PC-3 (cell line): ENCODE measurements around the gene C19orf53. TPM values are rescaled to one million over a fixed set of nuclear protein-coding genes. Genes with fewer than 3 reads are reported as not detected.

Experiments used
- ATAC-seq: fragments of 200-7000 bp; cut with Tn5 transposase; 2 replicates; pipeline ENCODE4 v1.9.1; 2020; ENCODE audit warnings: mild to moderate bottlenecking, moderate library complexity
- BruUV-seq: library from RNA; stranded (reverse); fragments of 400-500 nt; replicated peaks from 2 replicates; lab custom pipeline; 2021; lab: Mats Ljungman, UMichigan
- CTCF ChIA-PET: fragments of 300-600 bp; sonication (Branson Sonifier 250); formaldehyde crosslinking; loops from one replicate; lab custom pipeline; 2022; ENCODE audit warnings: antibody characterized with exemption; lab: Charles Lee
- POLR2A ChIA-PET: fragments of 300-600 bp; sonication (Branson Sonifier 250); formaldehyde crosslinking; loops from one replicate; lab custom pipeline; 2022; ENCODE audit warnings: antibody characterized with exemption; ENCODE audit not compliant: unreplicated experiment; lab: Charles Lee
- DNase-seq: peaks from one replicate; pipeline ENCODE4 v3.0.0-alpha.2; 2015
- H2AFZ ChIP-seq: fragments of 300-600 bp; sonication (generic); 2 replicates; pipeline ENCODE4 v1.6.0; 2016; ENCODE audit warnings: antibody characterized with exemption, low read length
- H3F3A ChIP-seq: fragments of 300-600 bp; sonication (generic); one replicate; pipeline ENCODE4 v1.6.0; 2017; ENCODE audit warnings: antibody characterized with exemption, low read length, control low read depth, mild to moderate bottlenecking; ENCODE audit not compliant: unreplicated experiment
- H3K27ac ChIP-seq: fragments of 300-600 bp; sonication (generic); 2 replicates; pipeline ENCODE4 v1.5.1; 2016; ENCODE audit warnings: mild to moderate bottlenecking, low read length
- H3K27me3 ChIP-seq: fragments of 300-600 bp; sonication (generic); 2 replicates; pipeline ENCODE4 v1.6.1; 2016; ENCODE audit warnings: low read length, mixed read lengths
- H3K36me3 ChIP-seq: fragments of 300-600 bp; sonication (generic); 2 replicates; pipeline ENCODE4 v1.6.1; 2016; ENCODE audit warnings: low read depth, mixed run types, low read length, mixed read lengths
- H3K4me1 ChIP-seq: fragments of 300-600 bp; sonication (generic); 2 replicates; pipeline ENCODE4 v1.5.1; 2016; ENCODE audit warnings: low read length; ENCODE audit not compliant: insufficient read depth
- H3K4me2 ChIP-seq: fragments of 300-600 bp; sonication (generic); 2 replicates; pipeline ENCODE4 v1.6.0; 2016; ENCODE audit warnings: low read length
- H3K4me3 ChIP-seq: fragments of 300-600 bp; sonication (generic); 2 replicates; pipeline ENCODE4 v1.5.1; 2016; ENCODE audit warnings: mild to moderate bottlenecking, low read length, mixed read lengths
- H3K79me2 ChIP-seq: fragments of 300-600 bp; sonication (generic); 2 replicates; pipeline ENCODE4 v1.6.1; 2017; ENCODE audit warnings: low read length, mixed read lengths
- H3K9ac ChIP-seq: fragments of 300-600 bp; sonication (generic); 2 replicates; pipeline ENCODE4 v1.6.0; 2016; ENCODE audit warnings: mild to moderate bottlenecking, low read length
- H3K9me2 ChIP-seq: fragments of 300-600 bp; sonication (generic); replicated peaks from 2 replicates; pipeline ENCODE4 v1.6.1; 2016; ENCODE audit warnings: mixed run types, low read length, mixed read lengths
- H3K9me3 ChIP-seq: fragments of 300-600 bp; sonication (generic); 2 replicates; pipeline ENCODE4 v1.6.1; 2016; ENCODE audit warnings: low read length, mixed read lengths
- H4K20me1 ChIP-seq: fragments of 300-600 bp; sonication (generic); 2 replicates; pipeline ENCODE4 v1.6.1; 2016; ENCODE audit warnings: low read length, mixed read lengths
- EZH2 ChIP-seq: fragments of 300-600 bp; sonication (generic); IDR thresholded peaks from one replicate; pipeline ENCODE4 v1.6.1; 2017; ENCODE audit warnings: antibody characterized with exemption, mild to moderate bottlenecking, low read length; ENCODE audit not compliant: unreplicated experiment
- EZH2phosphoT487 ChIP-seq: fragments of 300-600 bp; sonication (generic); IDR thresholded peaks from 2 replicates; pipeline ENCODE4 v1.6.1; 2018; ENCODE audit warnings: mild to moderate bottlenecking, antibody characterized with exemption, low read length, borderline replicate concordance
- intact Hi-C: fragments of 100-400 bp; cut with micrococcal nuclease; formaldehyde crosslinking; loops from 2 replicates; pipeline ENCODE4 v1.9.0; 2023
- total RNA-seq: library from RNA; depleted of rRNA; stranded (reverse); fragments of >200 nt; gene quantifications from 2 replicates; pipeline ENCODE4 v1.2.3, GENCODE V29; 2014
- TF ChIP-seq, protein P1 (sequence below): fragments of 300-600 bp; sonication (generic); conservative IDR thresholded peaks from 2 replicates; pipeline ENCODE4 v1.5.1; 2017; ENCODE audit warnings: antibody characterized with exemption, low read depth, mild to moderate bottlenecking, low read length

The C19orf53 gene
- total RNA-seq, 1 experiment from 2014 or later, result 341 TPM

DNA sequence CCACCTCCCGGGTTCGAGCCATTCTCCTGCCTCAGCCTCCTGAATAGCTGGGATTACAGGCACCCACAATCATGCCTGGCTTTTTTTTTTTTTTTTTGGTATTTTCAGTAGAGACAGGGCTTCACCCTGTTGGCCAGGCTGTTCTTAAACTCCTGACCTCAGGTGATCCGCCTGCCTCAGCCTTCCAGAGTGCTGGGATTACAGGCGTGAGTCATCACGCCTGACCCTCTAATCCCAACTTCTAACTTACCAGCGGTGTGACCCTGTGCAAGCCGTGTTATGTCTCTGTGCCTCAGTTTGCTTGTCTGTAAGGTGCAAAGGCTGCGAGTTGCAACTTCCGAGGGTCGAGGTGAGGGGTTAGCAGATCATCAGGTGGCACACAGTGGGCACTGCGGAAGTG is 38.3 kb downstream of the C19orf53 start:
- DNase-seq (no peak), ATAC-seq (no peak)
- Histone ChIP-seq H3K9me2 (no peaks in the 10 kb centered on the region), H3K9ac (no peak overlapping the region), H3K79me2 (no peaks in the 10 kb centered on the region), H3K27me3 (no peaks in the 10 kb centered on the region), H3K4me1 (no peaks in the 10 kb centered on the region), H3K36me3 (peaks cover 20% of the 10 kb centered on the region), H3K9me3 (no peaks in the 10 kb centered on the region), H4K20me1 (no peaks in the 10 kb centered on the region), H3K4me3 (no peak overlapping the region), H3K4me2 (no peak overlapping the region), H2AFZ (no peak overlapping the region), H3F3A (no peaks in the 10 kb centered on the region), H3K27ac (no peak overlapping the region)
- ChIA-PET CTCF (interaction anchor here (0.6 kb wide), 1 partner anchor 9 kb away, joined by 3 read pairs; no protein-coding TSS in a partner anchor), POLR2A (no interaction called here)
- BruUV-seq, result no TSS peak
- intact Hi-C loops, result no loop called here
- TF ChIP-seq, protein P1, sequence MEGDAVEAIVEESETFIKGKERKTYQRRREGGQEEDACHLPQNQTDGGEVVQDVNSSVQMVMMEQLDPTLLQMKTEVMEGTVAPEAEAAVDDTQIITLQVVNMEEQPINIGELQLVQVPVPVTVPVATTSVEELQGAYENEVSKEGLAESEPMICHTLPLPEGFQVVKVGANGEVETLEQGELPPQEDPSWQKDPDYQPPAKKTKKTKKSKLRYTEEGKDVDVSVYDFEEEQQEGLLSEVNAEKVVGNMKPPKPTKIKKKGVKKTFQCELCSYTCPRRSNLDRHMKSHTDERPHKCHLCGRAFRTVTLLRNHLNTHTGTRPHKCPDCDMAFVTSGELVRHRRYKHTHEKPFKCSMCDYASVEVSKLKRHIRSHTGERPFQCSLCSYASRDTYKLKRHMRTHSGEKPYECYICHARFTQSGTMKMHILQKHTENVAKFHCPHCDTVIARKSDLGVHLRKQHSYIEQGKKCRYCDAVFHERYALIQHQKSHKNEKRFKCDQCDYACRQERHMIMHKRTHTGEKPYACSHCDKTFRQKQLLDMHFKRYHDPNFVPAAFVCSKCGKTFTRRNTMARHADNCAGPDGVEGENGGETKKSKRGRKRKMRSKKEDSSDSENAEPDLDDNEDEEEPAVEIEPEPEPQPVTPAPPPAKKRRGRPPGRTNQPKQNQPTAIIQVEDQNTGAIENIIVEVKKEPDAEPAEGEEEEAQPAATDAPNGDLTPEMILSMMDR, result no peak
- TF ChIP-seq EZH2, result no peak
- no peak for TF ChIP-seq EZH2phosphoT487

DNA sequence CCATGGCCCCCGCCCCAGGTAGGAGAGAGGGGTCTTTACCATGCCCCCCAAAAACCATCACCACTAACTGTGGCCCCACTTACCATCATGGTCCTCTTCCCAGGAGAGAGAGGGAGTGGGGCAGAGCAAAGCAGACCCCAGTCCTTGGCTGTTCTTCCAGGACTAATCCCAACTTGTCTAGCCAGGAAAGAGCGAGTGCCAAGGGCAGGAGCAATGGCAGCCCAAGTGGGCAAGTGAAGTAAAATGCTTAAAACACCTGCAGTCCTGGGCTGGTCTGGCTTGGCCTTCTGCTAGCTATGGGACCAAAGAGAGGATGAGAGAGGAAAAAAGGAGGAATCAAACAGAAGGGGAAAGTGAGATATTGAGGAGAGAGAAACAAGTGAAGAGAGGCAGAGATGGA is 38.9 kb downstream of the C19orf53 start:
- no peak overlapping the region for H3K9ac ChIP-seq
- H3K4me1 ChIP-seq, result no peaks in the 10 kb centered on the region
- ATAC-seq, result no peak
- no TSS peak for BruUV-seq
- no peaks in the 10 kb centered on the region for H3K9me2 ChIP-seq
- H3F3A ChIP-seq, result no peaks in the 10 kb centered on the region
- no peaks in the 10 kb centered on the region for H4K20me1 ChIP-seq
- POLR2A ChIA-PET, result no interaction called here
- H3K27ac ChIP-seq, result no peak overlapping the region
- no peaks in the 10 kb centered on the region for H3K79me2 ChIP-seq
- intact Hi-C loops, result no loop called here
- TF ChIP-seq EZH2, result no peak
- TF ChIP-seq EZH2phosphoT487, result no peak
- TF ChIP-seq, protein P1, result no peak
- CTCF ChIA-PET, result no interaction called here
- H3K4me3 ChIP-seq, result no peak overlapping the region
- no peak for DNase-seq
- H3K36me3 ChIP-seq, result peaks cover 14% of the 10 kb centered on the region
- H3K4me2 ChIP-seq, result no peak overlapping the region
- no peaks in the 10 kb centered on the region for H3K27me3 ChIP-seq
- no peaks in the 10 kb centered on the region for H3K9me3 ChIP-seq
- no peak overlapping the region for H2AFZ ChIP-seq

DNA sequence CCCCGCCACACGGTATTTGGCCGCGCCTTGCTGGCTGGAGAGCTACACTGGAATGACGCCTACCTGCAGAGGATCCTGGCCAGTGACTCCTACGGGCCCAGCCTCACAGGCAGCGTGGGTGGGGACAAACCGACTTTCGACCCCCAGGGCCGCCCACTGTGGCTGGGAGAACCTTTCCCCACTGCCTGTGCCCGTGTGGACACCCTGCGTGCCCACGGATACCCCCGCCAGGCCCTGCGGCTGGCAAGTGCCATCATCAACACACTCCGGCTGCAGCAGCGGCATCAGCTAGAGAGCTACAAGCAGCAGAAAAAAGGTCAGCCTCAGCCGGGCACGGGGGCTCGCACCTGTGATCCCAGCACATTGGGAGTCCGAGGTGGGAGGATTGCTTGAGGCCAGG is 40.3 kb downstream of the C19orf53 start:
- Histone ChIP-seq H3K36me3 (peaks cover 5% of the 10 kb centered on the region; the same call in 1 of the 2 replicates), H3K4me2 (no peak overlapping the region), H2AFZ (no peak overlapping the region), H3K9ac (no peak overlapping the region), H3K9me2 (no peaks in the 10 kb centered on the region), H3K27me3 (no peaks in the 10 kb centered on the region), H3F3A (no peaks in the 10 kb centered on the region), H3K79me2 (no peaks in the 10 kb centered on the region), H3K9me3 (no peaks in the 10 kb centered on the region), H4K20me1 (no peaks in the 10 kb centered on the region), H3K4me3 (no peak overlapping the region), H3K27ac (no peak overlapping the region), H3K4me1 (no peaks in the 10 kb centered on the region)
- CTCF ChIA-PET, result no interaction called here
- no peak for ATAC-seq
- no peak for TF ChIP-seq EZH2phosphoT487
- TF ChIP-seq, protein P1, result no peak
- no peak for TF ChIP-seq EZH2
- intact Hi-C loops, result no loop called here
- no TSS peak for BruUV-seq
- POLR2A ChIA-PET, result no interaction called here
- no peak for DNase-seq
